ENCODE data around the gene GDF7. TPM values are rescaled to one million over a fixed set of nuclear protein-coding genes. Genes with fewer than 3 reads are reported as not detected.

The GDF7 gene
- total RNA-seq, 4 donors from 2014 or later = 0.26 to 1.9 (median 0.78) TPM

DNA sequence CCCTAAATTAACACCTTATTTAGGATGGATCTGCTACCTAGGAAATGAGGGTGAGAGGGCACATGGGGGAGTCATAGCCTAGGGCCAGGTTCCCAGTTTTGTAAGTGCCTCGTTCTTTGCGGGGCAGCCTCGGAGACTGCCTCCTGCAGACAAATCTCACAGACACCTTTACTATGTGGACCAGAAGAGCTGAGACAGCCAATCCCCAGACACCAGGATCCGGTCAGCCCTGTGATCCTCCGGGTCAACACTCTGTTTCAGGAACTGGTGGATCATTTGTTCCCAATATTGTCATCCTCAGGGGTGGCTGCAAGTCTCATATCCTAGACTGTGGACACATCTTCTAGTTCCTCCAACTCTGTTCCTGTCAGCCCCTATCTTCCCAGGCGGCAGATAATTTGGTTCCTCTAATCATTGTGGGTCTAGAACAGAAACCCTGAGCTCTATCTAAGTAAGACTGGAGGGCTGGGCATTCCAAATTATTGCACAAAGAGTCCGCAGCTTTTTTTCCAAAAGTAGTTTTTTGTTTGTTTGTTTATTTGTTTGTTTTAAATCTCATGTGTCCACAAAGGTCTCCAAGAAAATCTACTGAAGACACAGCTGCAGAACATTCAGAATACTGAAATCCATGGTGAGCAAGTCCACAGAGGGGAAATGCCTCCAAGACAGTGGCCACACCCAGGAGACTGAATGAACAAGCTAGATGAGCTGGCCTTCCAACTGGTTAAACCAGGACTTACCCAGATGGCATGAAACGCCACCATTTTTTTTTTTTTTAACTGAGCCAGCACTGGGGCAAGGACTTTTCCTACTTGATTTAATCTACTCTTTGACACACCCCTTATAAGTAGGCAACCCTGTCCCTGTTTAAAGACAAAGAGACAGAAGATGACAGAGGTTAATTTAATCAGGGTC is 6.2 kb upstream of the GDF7 start:
- Histone ChIP-seq H3K9me3 (no peaks in the 10 kb centered on the region), H3K4me1 (peaks cover 11 to 56% (median 13%) of the 10 kb centered on the region in 3 donors), H3K27ac (peak overlapping the region in 3 of 4 donors; percentile 66 to 83 (median 78)), H3K36me3 (no peaks in the 10 kb centered on the region), H3K27me3 (peaks cover 0 to 56% (median 10%) of the 10 kb centered on the region in 4 donors), H3K4me3 (no peak overlapping the region)
- TF ChIP-seq, protein P1, sequence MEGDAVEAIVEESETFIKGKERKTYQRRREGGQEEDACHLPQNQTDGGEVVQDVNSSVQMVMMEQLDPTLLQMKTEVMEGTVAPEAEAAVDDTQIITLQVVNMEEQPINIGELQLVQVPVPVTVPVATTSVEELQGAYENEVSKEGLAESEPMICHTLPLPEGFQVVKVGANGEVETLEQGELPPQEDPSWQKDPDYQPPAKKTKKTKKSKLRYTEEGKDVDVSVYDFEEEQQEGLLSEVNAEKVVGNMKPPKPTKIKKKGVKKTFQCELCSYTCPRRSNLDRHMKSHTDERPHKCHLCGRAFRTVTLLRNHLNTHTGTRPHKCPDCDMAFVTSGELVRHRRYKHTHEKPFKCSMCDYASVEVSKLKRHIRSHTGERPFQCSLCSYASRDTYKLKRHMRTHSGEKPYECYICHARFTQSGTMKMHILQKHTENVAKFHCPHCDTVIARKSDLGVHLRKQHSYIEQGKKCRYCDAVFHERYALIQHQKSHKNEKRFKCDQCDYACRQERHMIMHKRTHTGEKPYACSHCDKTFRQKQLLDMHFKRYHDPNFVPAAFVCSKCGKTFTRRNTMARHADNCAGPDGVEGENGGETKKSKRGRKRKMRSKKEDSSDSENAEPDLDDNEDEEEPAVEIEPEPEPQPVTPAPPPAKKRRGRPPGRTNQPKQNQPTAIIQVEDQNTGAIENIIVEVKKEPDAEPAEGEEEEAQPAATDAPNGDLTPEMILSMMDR (IDR thresholded peaks at IDR 0.05) = no peak
- TF ChIP-seq POLR2A (IDR thresholded peaks at IDR 0.05) = no peak
- DNase-seq = no peak
- WGBS, 2 donors = 39 to 40% methylated on average over 3 to 8 of the region's 8 CpGs
- intact Hi-C loops (cut with DNase I) = loop anchor here (5.0 kb wide), 1 partner anchor 302 kb away; no protein-coding TSS in a partner anchor

DNA sequence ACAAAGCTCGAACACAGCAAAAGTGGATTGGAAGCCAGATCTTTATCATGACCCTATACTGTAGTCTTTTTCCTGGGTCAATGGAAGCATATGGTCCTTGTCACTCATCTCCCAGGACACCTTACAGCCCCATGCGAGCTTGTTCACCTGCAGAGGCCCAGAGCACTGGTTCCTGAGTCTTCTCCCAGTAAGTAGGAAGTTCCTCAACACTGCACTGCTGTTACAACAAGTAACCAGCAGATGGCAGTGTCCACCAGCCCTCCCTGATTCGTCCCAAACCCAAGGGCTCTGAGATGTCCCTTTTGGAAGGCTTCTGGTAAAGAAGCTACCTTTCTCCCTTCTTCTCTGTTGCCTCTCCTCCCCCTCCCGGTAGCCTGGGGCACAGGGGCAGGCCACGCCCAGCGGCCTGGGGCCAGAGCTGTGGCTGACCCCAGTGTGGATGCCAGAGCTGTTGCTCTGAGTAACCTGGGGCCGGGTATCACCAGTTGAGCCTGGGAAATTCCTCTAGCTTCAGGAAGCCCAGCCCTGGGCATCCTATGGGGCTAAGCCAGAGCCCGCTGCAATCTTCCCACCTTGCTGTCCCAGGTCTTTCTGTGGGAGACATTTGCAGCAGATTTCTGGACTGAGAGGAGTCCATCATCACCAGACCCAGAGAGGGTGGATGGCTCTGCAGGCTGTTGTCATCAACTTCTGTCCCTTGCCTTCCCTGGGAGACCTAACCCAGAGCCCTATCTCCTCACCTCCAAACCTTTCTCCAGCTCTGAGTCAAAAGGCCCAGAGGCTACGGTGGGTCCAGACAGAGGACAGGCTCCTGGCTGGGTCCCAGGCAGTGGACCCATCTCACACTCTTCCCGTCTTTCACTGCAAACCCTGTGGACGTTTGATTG is 5.3 kb upstream of the GDF7 start:
- WGBS, 2 donors = 27 to 40% methylated on average over 7 to 8 of the region's 11 CpGs
- intact Hi-C loops (cut with DNase I) = loop anchor here (5.0 kb wide), 1 partner anchor 301 kb away; no protein-coding TSS in a partner anchor
- no peaks in the 10 kb centered on the region for H3K9me3 ChIP-seq
- peaks cover 5 to 65% (median 14%) of the 10 kb centered on the region in 4 donors for H3K27me3 ChIP-seq
- H3K36me3 ChIP-seq = no peaks in the 10 kb centered on the region
- TF ChIP-seq POLR2A (IDR thresholded peaks at IDR 0.05) = no peak
- TF ChIP-seq, protein P1 (IDR thresholded peaks at IDR 0.05) = peak; percentile 92 to 99 (median 94)
- H3K27ac ChIP-seq = peak overlapping the region; percentile 13 to 83 (median 72)
- DNase-seq = no peak
- H3K4me1 ChIP-seq = peaks cover 20 to 65% (median 22%) of the 10 kb centered on the region in 3 donors
- H3K4me3 ChIP-seq = no peak overlapping the region

DNA sequence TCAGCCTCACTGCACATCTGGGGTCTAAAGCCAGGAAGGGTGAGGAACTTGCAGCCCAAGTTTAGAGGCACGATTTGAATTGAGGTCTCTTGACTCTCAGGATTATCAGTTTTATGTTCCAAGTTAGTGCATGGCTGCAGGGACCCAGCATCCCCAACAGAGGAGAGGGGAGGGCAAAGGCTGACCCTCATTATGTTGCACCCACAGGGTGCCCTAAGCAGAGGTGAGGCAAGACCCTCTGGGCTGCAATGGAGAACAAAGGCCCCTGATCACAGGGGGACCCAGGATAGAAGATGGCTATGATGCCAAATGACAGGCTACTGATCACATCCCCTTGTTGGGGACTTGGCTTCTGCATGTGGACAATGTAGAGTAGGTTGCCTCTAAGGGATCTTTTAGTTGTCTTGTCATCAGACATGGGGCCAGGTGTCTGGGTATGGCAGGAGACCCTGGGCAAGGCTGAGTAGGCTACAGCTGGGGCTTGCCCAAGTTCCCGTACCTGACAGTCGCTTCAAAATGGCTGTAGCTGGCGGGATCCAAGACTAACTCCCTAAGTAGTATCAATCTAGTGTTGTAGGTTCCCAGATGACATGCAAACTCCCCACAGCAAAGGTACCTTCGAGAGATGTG is 4.5 kb upstream of the GDF7 start:
- Histone ChIP-seq H3K27me3 (peaks cover 6 to 71% (median 15%) of the 10 kb centered on the region in 4 donors), H3K27ac (no peak overlapping the region), H3K9me3 (no peaks in the 10 kb centered on the region), H3K36me3 (no peaks in the 10 kb centered on the region), H3K4me1 (peaks cover 23 to 71% (median 25%) of the 10 kb centered on the region in 3 donors), H3K4me3 (no peak overlapping the region)
- TF ChIP-seq POLR2A (IDR thresholded peaks at IDR 0.05) = no peak
- TF ChIP-seq, protein P1 (IDR thresholded peaks at IDR 0.05) = no peak
- intact Hi-C loops (cut with DNase I) = loop anchor here (5.0 kb wide), 1 partner anchor 300 kb away; no protein-coding TSS in a partner anchor
- DNase-seq = no peak
- 40 to 63% methylated on average over 1 to 5 of the region's 5 CpGs for WGBS, 2 donors

DNA sequence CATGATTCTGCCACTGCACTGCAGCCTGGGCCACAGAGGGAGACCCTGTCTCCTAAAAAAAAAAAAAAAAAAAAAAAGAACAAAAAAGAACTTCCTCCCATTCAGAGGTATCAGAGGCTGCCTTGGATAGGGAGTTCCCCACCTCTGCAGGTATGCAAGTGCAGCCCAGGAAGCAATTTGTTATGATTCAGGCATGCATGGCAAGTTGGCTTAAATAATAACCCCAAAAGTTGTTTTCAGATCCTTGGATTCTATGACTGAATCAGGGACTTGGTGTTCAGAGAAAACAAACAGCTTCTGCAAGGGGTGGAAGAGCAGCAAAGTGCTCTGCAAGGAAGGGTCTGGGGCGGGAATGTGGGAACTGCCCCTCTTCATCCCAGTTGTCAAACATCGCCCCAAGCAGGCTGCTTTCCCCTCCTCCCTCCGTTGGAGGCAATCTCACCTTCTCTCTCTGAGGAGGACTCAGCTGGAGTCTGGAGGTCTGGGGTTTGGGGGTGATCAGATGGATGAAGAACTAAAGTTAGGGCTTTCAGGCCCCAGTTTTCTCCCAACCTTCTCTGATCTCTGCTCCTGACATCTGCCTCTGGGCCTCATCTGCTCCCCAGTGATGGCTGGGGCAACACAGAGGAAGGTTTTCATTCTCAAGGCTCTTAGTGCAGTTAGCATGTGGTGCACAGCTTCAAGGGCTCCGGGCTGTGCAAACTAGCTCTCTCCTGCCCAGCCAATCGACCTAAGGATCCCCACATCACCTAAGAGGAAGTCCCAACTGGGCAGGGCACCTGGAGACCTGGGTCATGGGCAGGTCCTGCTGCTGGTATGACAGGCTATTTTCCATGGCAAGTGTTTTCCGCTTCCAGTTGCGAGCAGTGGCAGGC is 3.5 kb upstream of the GDF7 start:
- Histone ChIP-seq H3K9me3 (no peaks in the 10 kb centered on the region), H3K4me3 (no peak overlapping the region), H3K27me3 (peaks cover 6 to 81% (median 21%) of the 10 kb centered on the region in 4 donors), H3K36me3 (no peaks in the 10 kb centered on the region), H3K4me1 (peaks cover 25 to 81% (median 30%) of the 10 kb centered on the region in 3 donors), H3K27ac (peak overlapping the region in 1 of 4 donors; percentile 6)
- no peak for DNase-seq
- 44 to 61% methylated on average over 3 to 5 of the region's 7 CpGs for WGBS, 2 donors
- intact Hi-C loops (cut with DNase I) = loop anchor here (5.0 kb wide), 1 partner anchor 299 kb away; no protein-coding TSS in a partner anchor
- TF ChIP-seq, protein P1 (IDR thresholded peaks at IDR 0.05) = no peak
- TF ChIP-seq POLR2A (IDR thresholded peaks at IDR 0.05) = no peak
